Stimulated activated naive CD8-positive, alpha-beta T cell treated with anti-CD3 and anti-CD28 coated beads, Interleukin-15, Interleukin-2, amounts not matched to agents 100 ng/mL and 50 ng/mL, for 24 hours (primary cell): ENCODE data around the gene FAM107B.
A peak's percentile ranks its signal among the peaks of the same experiment; 100 is the strongest.

Experiments
- H3K27ac Mint-ChIP-seq: one replicate; pipeline ENCODE4 v1.8.0; 2021; ENCODE audit warnings: mild to moderate bottlenecking, mixed read lengths
- H3K27me3 Mint-ChIP-seq: one replicate; pipeline ENCODE4 v1.8.0; 2021; ENCODE audit warnings: mixed read lengths
- H3K36me3 Mint-ChIP-seq: one replicate; pipeline ENCODE4 v1.8.0; 2021; ENCODE audit warnings: low read depth, mixed read lengths
- H3K4me1 Mint-ChIP-seq: one replicate; pipeline ENCODE4 v1.8.0; 2021; ENCODE audit warnings: low read depth, mixed read lengths
- H3K4me3 Mint-ChIP-seq: one replicate; pipeline ENCODE4 v1.8.0; 2021; ENCODE audit warnings: mild to moderate bottlenecking, mixed read lengths
- H3K9me3 Mint-ChIP-seq: one replicate; pipeline ENCODE4 v1.8.0; 2021; ENCODE audit warnings: mixed read lengths

FAM107B gene

GRCh38 chr10:14580671-14581332, 193.9 kb downstream of the FAM107B start:
- no peak overlapping the region for H3K4me3 Mint-ChIP-seq
- peaks cover 59% of the 10 kb centered on the region for H3K36me3 Mint-ChIP-seq
- peaks cover 82% of the 10 kb centered on the region for H3K4me1 Mint-ChIP-seq
- H3K27ac Mint-ChIP-seq = peak overlapping the region; percentile 5
- H3K9me3 Mint-ChIP-seq = no peaks in the 10 kb centered on the region
- no peaks in the 10 kb centered on the region for H3K27me3 Mint-ChIP-seq

- H3K4me1 Mint-ChIP-seq = peaks cover 80% of the 10 kb centered on the region
- peaks cover 64% of the 10 kb centered on the region for H3K36me3 Mint-ChIP-seq
- H3K27ac Mint-ChIP-seq = peak overlapping the region; percentile 11
- no peak overlapping the region for H3K4me3 Mint-ChIP-seq
- no peaks in the 10 kb centered on the region for H3K27me3 Mint-ChIP-seq
- no peaks in the 10 kb centered on the region for H3K9me3 Mint-ChIP-seq
These were observed 195.3 kb downstream of the FAM107B start for GRCh38 chr10:14579405-14579804.

- Mint-ChIP-seq H3K27ac (no peak overlapping the region), H3K36me3 (peaks cover 56% of the 10 kb centered on the region), H3K9me3 (no peaks in the 10 kb centered on the region), H3K4me1 (peaks cover 77% of the 10 kb centered on the region), H3K27me3 (no peaks in the 10 kb centered on the region), H3K4me3 (no peak overlapping the region)
These were observed 196.4 kb downstream of the FAM107B start for GRCh38 chr10:14578060-14578952.

- Mint-ChIP-seq H3K9me3 (no peaks in the 10 kb centered on the region), H3K4me1 (peaks cover 78% of the 10 kb centered on the region), H3K27ac (no peak overlapping the region), H3K27me3 (no peaks in the 10 kb centered on the region), H3K36me3 (peaks cover 58% of the 10 kb centered on the region), H3K4me3 (no peak overlapping the region)
These were observed 199.8 kb downstream of the FAM107B start for GRCh38 chr10:14574885-14575284.

GRCh38 chr10:14574291-14574690, 200.4 kb downstream of the FAM107B start:
- peaks cover 80% of the 10 kb centered on the region for H3K4me1 Mint-ChIP-seq
- H3K36me3 Mint-ChIP-seq = peaks cover 58% of the 10 kb centered on the region
- H3K4me3 Mint-ChIP-seq = no peak overlapping the region
- no peaks in the 10 kb centered on the region for H3K27me3 Mint-ChIP-seq
- no peak overlapping the region for H3K27ac Mint-ChIP-seq
- no peaks in the 10 kb centered on the region for H3K9me3 Mint-ChIP-seq

GRCh38 chr10:14573666-14574261, 200.9 kb downstream of the FAM107B start:
- H3K4me1 Mint-ChIP-seq = peaks cover 80% of the 10 kb centered on the region
- no peaks in the 10 kb centered on the region for H3K27me3 Mint-ChIP-seq
- peaks cover 58% of the 10 kb centered on the region for H3K36me3 Mint-ChIP-seq
- H3K27ac Mint-ChIP-seq = peak overlapping the region; percentile 16
- H3K4me3 Mint-ChIP-seq = no peak overlapping the region
- no peaks in the 10 kb centered on the region for H3K9me3 Mint-ChIP-seq

- Mint-ChIP-seq H3K27ac (peak overlapping the region; percentile 14), H3K4me1 (peaks cover 81% of the 10 kb centered on the region), H3K9me3 (no peaks in the 10 kb centered on the region), H3K4me3 (no peak overlapping the region), H3K27me3 (no peaks in the 10 kb centered on the region), H3K36me3 (peaks cover 53% of the 10 kb centered on the region)
These were observed 201.9 kb downstream of the FAM107B start for GRCh38 chr10:14572811-14573210.

GRCh38 chr10:14571866-14572507, 202.7 kb downstream of the FAM107B start:
- H3K9me3 Mint-ChIP-seq = no peaks in the 10 kb centered on the region
- peaks cover 56% of the 10 kb centered on the region for H3K36me3 Mint-ChIP-seq

GRCh38 chr10:14570800-14571199, 203.9 kb downstream of the FAM107B start:
- peak overlapping the region; percentile 72 for H3K4me3 Mint-ChIP-seq
- H3K27me3 Mint-ChIP-seq = no peaks in the 10 kb centered on the region
- H3K27ac Mint-ChIP-seq = peak overlapping the region; percentile 87
- peaks cover 92% of the 10 kb centered on the region for H3K4me1 Mint-ChIP-seq
- H3K36me3 Mint-ChIP-seq = peaks cover 54% of the 10 kb centered on the region
- no peaks in the 10 kb centered on the region for H3K9me3 Mint-ChIP-seq

More at GRCh38 chr10:14571866-14572507, 202.7 kb downstream of the FAM107B start:
- peak overlapping the region; percentile 72 for H3K4me3 Mint-ChIP-seq
- peak overlapping the region; percentile 87 for H3K27ac Mint-ChIP-seq
- H3K4me1 Mint-ChIP-seq = peaks cover 89% of the 10 kb centered on the region
- H3K27me3 Mint-ChIP-seq = no peaks in the 10 kb centered on the region

- Mint-ChIP-seq H3K4me3 (peak overlapping the region; percentile 72), H3K27me3 (no peaks in the 10 kb centered on the region), H3K9me3 (no peaks in the 10 kb centered on the region), H3K4me1 (peaks cover 94% of the 10 kb centered on the region), H3K36me3 (peaks cover 52% of the 10 kb centered on the region), H3K27ac (peak overlapping the region; percentile 87)
These were observed 205.2 kb downstream of the FAM107B start for GRCh38 chr10:14569274-14570060.

GRCh38 chr10:14567421-14567820, 207.3 kb downstream of the FAM107B start:
- Mint-ChIP-seq H3K27me3 (no peaks in the 10 kb centered on the region), H3K9me3 (no peaks in the 10 kb centered on the region), H3K36me3 (peaks cover 44% of the 10 kb centered on the region), H3K4me3 (no peak overlapping the region), H3K27ac (peak overlapping the region; percentile 87), H3K4me1 (peaks cover 97% of the 10 kb centered on the region)

- H3K36me3 Mint-ChIP-seq = peaks cover 38% of the 10 kb centered on the region
- H3K9me3 Mint-ChIP-seq = no peaks in the 10 kb centered on the region
- H3K27me3 Mint-ChIP-seq = no peaks in the 10 kb centered on the region
- H3K4me1 Mint-ChIP-seq = peaks cover 97% of the 10 kb centered on the region
- H3K27ac Mint-ChIP-seq = peak overlapping the region; percentile 2
- H3K4me3 Mint-ChIP-seq = no peak overlapping the region
These were observed 208.2 kb downstream of the FAM107B start for GRCh38 chr10:14566498-14566897.

GRCh38 chr10:14565199-14565598, 209.5 kb downstream of the FAM107B start:
- H3K9me3 Mint-ChIP-seq = no peaks in the 10 kb centered on the region

GRCh38 chr10:14564268-14564744, 210.4 kb downstream of the FAM107B start:
- Mint-ChIP-seq H3K4me1 (peaks cover 97% of the 10 kb centered on the region), H3K9me3 (no peaks in the 10 kb centered on the region), H3K36me3 (peaks cover 36% of the 10 kb centered on the region), H3K27ac (peak overlapping the region; percentile 97), H3K4me3 (peak overlapping the region; percentile 83), H3K27me3 (no peaks in the 10 kb centered on the region)

More at GRCh38 chr10:14565199-14565598, 209.5 kb downstream of the FAM107B start:
- peaks cover 32% of the 10 kb centered on the region for H3K36me3 Mint-ChIP-seq
- H3K4me3 Mint-ChIP-seq = no peak overlapping the region
- peak overlapping the region; percentile 97 for H3K27ac Mint-ChIP-seq
- peaks cover 97% of the 10 kb centered on the region for H3K4me1 Mint-ChIP-seq
- no peaks in the 10 kb centered on the region for H3K27me3 Mint-ChIP-seq
